Retinal pigment epithelial cell (primary cell): ENCODE measurements around the gene RAB11A.

Source experiments
- DNase-seq: peaks from one replicate; pipeline ENCODE4 v3.0.0-alpha.2; 2010; ENCODE audit warnings: low read depth
- H3K4me3 ChIP-seq: 2 replicates; pipeline ENCODE4 v1.5.1; 2011; ENCODE audit warnings: mild to moderate bottlenecking, low read length, control low read depth, moderate library complexity
- TF ChIP-seq, protein P1 (sequence below): conservative IDR thresholded peaks from 2 replicates; pipeline ENCODE4 v1.5.1; 2011; ENCODE audit warnings: low read depth, low read length, control low read depth, inconsistent platforms

RAB11A gene

DNA sequence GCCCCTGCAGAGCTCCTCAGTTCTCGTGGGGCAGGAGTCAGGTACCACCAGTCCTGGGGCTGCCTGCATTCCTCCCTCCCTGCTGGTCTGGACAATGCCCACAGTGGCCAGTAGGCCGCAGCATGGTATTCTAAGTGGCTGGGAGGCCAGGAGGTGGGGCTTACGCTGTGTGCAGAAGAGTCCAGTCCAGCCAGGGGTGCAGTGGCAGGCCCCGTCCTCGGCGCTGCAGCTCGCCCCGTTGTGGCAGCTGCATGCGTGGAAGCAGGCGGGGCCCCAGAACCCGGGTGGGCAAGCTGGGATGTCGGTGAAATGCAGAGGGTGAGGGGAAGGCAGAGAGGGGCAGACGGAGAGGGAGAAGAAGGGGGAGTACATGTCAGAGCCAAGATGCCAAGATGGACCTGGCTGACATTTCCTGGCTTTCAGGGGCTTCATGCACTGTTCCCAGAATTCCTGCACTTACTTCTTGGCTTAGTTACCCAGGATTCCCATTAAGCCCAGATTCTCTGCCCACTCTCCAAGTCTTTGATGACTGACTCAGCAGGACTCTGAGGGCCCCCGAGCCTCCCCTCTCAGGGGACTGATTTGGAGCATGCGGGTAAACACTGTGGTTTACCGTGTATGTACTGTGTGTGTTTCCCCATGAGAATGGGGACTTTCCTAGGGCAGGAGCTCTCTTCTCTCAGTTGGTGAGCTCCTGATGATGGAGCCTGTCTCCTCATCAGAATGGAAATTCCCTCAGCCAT lies 47.5 kb downstream of the RAB11A start:
- TF ChIP-seq, protein P1, sequence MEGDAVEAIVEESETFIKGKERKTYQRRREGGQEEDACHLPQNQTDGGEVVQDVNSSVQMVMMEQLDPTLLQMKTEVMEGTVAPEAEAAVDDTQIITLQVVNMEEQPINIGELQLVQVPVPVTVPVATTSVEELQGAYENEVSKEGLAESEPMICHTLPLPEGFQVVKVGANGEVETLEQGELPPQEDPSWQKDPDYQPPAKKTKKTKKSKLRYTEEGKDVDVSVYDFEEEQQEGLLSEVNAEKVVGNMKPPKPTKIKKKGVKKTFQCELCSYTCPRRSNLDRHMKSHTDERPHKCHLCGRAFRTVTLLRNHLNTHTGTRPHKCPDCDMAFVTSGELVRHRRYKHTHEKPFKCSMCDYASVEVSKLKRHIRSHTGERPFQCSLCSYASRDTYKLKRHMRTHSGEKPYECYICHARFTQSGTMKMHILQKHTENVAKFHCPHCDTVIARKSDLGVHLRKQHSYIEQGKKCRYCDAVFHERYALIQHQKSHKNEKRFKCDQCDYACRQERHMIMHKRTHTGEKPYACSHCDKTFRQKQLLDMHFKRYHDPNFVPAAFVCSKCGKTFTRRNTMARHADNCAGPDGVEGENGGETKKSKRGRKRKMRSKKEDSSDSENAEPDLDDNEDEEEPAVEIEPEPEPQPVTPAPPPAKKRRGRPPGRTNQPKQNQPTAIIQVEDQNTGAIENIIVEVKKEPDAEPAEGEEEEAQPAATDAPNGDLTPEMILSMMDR: peak; percentile 87
- H3K4me3 ChIP-seq: no peak overlapping the region
- peak; percentile 32 for DNase-seq

DNA sequence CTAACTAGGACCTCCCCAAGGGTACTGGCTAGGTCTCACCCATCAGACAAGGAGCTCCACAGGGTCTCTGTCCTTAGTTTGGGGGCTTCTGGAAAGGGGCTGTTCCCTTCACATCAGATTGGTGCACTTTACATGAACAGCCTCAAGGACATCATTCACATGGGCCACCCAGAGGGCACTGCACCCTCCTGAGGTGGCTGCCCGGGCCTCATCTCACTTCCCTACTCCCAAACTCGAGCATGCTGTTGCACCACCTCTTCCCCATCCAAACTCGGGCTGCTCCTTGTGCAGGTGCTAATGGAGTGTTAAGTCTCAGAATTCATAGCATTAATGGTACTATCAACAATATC lies 48.1 kb downstream of the RAB11A start:
- TF ChIP-seq, protein P1: no peak
- DNase-seq: no peak
- no peak overlapping the region for H3K4me3 ChIP-seq

DNA sequence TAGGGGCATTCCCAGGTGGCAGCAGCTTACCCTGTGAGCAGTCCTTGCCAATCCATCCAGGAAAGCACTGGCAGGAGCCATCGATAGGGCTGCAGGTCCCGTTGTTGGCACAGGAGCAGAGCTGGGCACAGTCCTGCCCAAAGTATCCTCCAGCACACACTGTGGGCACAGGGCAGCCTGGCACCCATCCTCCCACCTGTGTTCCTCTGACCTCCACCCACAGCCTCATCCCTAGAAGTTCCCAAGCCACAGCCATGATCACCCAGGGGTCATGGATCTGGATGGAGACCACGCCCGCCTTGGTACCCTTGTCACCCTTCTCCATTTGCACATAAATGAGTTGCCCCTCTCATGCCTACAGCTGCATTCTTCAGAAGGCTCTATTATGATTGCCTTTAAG lies 48.6 kb downstream of the RAB11A start:
- no peak overlapping the region for H3K4me3 ChIP-seq
- TF ChIP-seq, protein P1: no peak
- no peak for DNase-seq

DNA sequence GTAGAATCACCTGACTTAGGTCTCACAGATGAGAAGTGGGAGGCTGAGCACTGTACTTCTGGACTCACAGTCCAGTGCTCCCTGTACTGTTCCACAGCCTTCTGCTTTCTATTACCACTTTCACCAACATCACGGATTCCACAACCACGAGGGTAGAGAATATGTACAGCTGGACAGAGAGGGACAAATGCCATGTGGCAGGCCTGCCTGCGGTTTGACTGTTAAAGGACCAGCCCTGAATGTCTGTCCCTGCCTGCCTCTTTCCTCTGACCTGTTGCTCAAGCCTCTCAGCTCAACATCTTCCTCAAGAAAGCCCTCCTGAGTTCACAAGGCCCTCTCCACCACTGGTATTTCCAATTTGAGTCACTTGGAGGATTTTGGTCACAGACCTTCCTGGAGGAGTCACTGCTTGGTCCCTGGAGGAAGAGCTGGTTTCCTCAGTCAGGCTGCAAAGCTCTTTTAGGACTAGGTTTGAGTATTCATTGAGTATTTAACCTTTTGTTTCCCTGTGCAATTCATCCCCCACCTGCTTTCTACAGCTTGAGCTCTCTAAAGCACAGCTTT lies 49.1 kb downstream of the RAB11A start:
- no peak overlapping the region for H3K4me3 ChIP-seq

DNA sequence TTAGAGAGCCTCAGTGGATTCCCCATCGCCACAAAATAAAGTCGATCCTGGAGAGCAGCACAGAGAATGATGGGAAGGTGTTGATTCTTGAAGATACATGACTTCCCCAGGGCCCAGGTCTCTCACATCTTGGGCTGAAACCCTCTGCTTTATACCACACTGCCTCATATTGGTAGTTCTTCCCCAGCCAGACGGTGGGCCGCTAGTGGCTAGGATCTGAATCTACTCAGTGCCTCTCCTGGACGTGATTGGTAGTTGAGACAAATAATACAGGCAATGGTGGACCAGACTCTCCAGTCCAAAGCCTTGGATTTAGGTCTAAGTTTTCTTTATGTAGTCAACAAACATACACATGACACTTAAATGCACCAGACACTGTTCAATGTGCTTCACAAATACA lies 49.7 kb downstream of the RAB11A start:
- H3K4me3 ChIP-seq: no peak overlapping the region
- no peak for DNase-seq
- TF ChIP-seq, protein P1: no peak

More for the DNA sequence above, 49.1 kb downstream of the RAB11A start:
- DNase-seq: no peak
- TF ChIP-seq, protein P1: no peak

DNA sequence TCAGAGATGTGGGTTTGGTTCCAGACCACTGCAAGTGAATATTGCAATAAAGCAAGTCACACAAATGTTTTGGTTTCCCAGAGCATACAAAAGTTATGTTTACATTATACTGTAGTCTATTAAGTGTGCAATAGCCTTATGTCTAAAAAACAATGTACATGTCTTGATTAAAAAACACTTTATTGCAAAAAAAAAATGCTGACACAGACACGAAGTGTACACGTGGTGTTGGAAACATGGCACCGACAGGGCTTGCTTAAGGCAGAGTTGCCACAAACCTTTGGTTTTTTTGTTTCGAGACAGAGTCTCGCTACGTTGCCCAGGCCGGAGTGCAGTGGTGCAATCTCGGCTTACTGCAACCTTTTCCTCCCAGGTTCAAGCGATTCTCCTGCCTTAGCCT lies 50.1 kb downstream of the RAB11A start:
- no peak for DNase-seq
- TF ChIP-seq, protein P1: no peak
- no peak overlapping the region for H3K4me3 ChIP-seq

DNA sequence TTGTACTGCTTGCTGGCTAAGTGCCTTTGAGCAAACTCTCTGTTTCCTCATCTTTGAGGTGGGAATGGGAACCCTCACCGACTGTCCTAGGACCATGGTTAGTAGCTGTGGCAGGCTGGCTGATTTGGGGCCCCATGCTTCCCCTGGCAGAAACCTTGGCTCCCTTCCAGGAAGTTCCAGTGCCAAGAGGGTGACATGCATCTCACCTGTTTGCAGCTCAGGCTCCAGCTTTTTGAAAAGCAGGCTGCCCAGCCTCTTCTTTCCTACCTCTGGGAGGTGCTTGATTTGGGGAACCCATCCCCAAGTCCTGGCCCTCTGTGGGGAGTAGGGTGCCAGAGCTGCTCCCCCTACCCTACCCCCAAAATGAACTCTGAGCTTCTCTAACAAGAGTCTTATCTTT lies 50.8 kb downstream of the RAB11A start:
- DNase-seq: no peak
- no peak overlapping the region for H3K4me3 ChIP-seq
- TF ChIP-seq, protein P1: no peak
